Measurements from ENCODE around the gene SLC25A51.

SLC25A51 gene

GRCh38 chr9:37876376-37876775 is 27.6 kb downstream of the SLC25A51 start:
- no CpG with 5 or more reads among the region's 1 CpG for WGBS (ENCODE audit: insufficient coverage, insufficient read length)
- Histone ChIP-seq H3K4me1 (ENCODE audit: control insufficient read depth, insufficient read depth, low read length) (no peaks in the 10 kb centered on the region), H3K36me3 (ENCODE audit: control insufficient read depth, insufficient read depth, low read length) (no peaks in the 10 kb centered on the region), H3K27ac (ENCODE audit: low read length) (no peak overlapping the region), H3K9me3 (ENCODE audit: control insufficient read depth, insufficient read depth, low read length) (no peaks in the 10 kb centered on the region), H3K27me3 (ENCODE audit: control insufficient read depth, insufficient read depth, low read length) (no peaks in the 10 kb centered on the region), H3K4me3 (ENCODE audit: low read length) (no peak overlapping the region)
- DNase-seq (ENCODE audit: low read depth, low spot score) = no peak

- Histone ChIP-seq H3K4me3 (ENCODE audit: low read length) (no peak overlapping the region), H3K4me1 (ENCODE audit: control insufficient read depth, insufficient read depth, low read length) (no peaks in the 10 kb centered on the region), H3K27me3 (ENCODE audit: control insufficient read depth, insufficient read depth, low read length) (no peaks in the 10 kb centered on the region), H3K9me3 (ENCODE audit: control insufficient read depth, insufficient read depth, low read length) (no peaks in the 10 kb centered on the region), H3K36me3 (ENCODE audit: control insufficient read depth, insufficient read depth, low read length) (no peaks in the 10 kb centered on the region), H3K27ac (ENCODE audit: low read length) (no peak overlapping the region)
- WGBS (ENCODE audit: insufficient coverage, insufficient read length) = no CpG with 5 or more reads among the region's 2 CpGs
- DNase-seq (ENCODE audit: low read depth, low spot score) = no peak
Measured at GRCh38 chr9:37873955-37874354, 30.0 kb downstream of the SLC25A51 start.

DNA sequence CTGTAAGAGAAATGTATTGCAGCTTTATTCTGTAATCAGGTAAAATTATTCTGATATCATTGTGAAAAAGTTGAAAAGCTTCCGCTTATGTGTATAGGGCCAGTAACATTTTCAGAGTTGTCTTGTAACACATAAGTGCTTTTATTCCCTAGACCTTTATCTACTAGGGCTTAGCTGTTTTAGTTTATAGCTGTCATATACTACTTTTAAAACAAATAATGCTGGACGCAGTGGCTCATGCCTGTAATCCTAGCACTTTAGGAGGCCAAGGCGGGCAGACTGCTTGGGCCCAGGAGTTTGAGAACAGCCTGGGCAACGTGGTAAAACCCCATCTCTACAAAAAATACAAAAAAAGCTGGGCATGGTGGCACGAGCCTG is 33.1 kb downstream of the SLC25A51 start:
- H3K9me3 ChIP-seq (ENCODE audit: control insufficient read depth, insufficient read depth, low read length) = no peaks in the 10 kb centered on the region
- WGBS (ENCODE audit: insufficient coverage, insufficient read length) = no CpG with 5 or more reads among the region's 5 CpGs
- no peaks in the 10 kb centered on the region for H3K4me1 ChIP-seq (ENCODE audit: control insufficient read depth, insufficient read depth, low read length)
- H3K27ac ChIP-seq (ENCODE audit: low read length) = no peak overlapping the region
- DNase-seq (ENCODE audit: low read depth, low spot score) = no peak
- H3K4me3 ChIP-seq (ENCODE audit: low read length) = no peak overlapping the region
- no peaks in the 10 kb centered on the region for H3K27me3 ChIP-seq (ENCODE audit: control insufficient read depth, insufficient read depth, low read length)
- H3K36me3 ChIP-seq (ENCODE audit: control insufficient read depth, insufficient read depth, low read length) = no peaks in the 10 kb centered on the region

GRCh38 chr9:37870081-37870798 is 33.7 kb downstream of the SLC25A51 start:
- Histone ChIP-seq H3K36me3 (ENCODE audit: control insufficient read depth, insufficient read depth, low read length) (no peaks in the 10 kb centered on the region), H3K9me3 (ENCODE audit: control insufficient read depth, insufficient read depth, low read length) (no peaks in the 10 kb centered on the region), H3K4me1 (ENCODE audit: control insufficient read depth, insufficient read depth, low read length) (no peaks in the 10 kb centered on the region), H3K27me3 (ENCODE audit: control insufficient read depth, insufficient read depth, low read length) (no peaks in the 10 kb centered on the region), H3K27ac (ENCODE audit: low read length) (no peak overlapping the region), H3K4me3 (ENCODE audit: low read length) (no peak overlapping the region)
- WGBS (ENCODE audit: insufficient coverage, insufficient read length) = no CpG with 5 or more reads among the region's 5 CpGs
- DNase-seq (ENCODE audit: low read depth, low spot score) = no peak

GRCh38 chr9:37862530-37862929 is 41.4 kb downstream of the SLC25A51 start:
- H3K27me3 ChIP-seq (ENCODE audit: control insufficient read depth, insufficient read depth, low read length) = no peaks in the 10 kb centered on the region
- no peak overlapping the region for H3K4me3 ChIP-seq (ENCODE audit: low read length)
- H3K9me3 ChIP-seq (ENCODE audit: control insufficient read depth, insufficient read depth, low read length) = no peaks in the 10 kb centered on the region
- no peak overlapping the region for H3K27ac ChIP-seq (ENCODE audit: low read length)
- DNase-seq (ENCODE audit: low read depth, low spot score) = no peak
- 0 out of 2 replicates have a peak, but pooled peaks cover 3% of the 10 kb centered on the region for H3K36me3 ChIP-seq (ENCODE audit: control insufficient read depth, insufficient read depth, low read length)
- no peaks in the 10 kb centered on the region for H3K4me1 ChIP-seq (ENCODE audit: control insufficient read depth, insufficient read depth, low read length)
- WGBS (ENCODE audit: insufficient coverage, insufficient read length) = no CpG with 5 or more reads among the region's 3 CpGs

- H3K4me3 ChIP-seq (ENCODE audit: low read length) = no peak overlapping the region
- no peak for DNase-seq (ENCODE audit: low read depth, low spot score)
- no peaks in the 10 kb centered on the region for H3K27me3 ChIP-seq (ENCODE audit: control insufficient read depth, insufficient read depth, low read length)
- H3K4me1 ChIP-seq (ENCODE audit: control insufficient read depth, insufficient read depth, low read length) = no peaks in the 10 kb centered on the region
- 0 out of 2 replicates have a peak, but pooled peaks cover 3% of the 10 kb centered on the region for H3K36me3 ChIP-seq (ENCODE audit: control insufficient read depth, insufficient read depth, low read length)
- H3K27ac ChIP-seq (ENCODE audit: low read length) = no peak overlapping the region
- WGBS (ENCODE audit: insufficient coverage, insufficient read length) = no CpG with 5 or more reads among the region's 1 CpG
- H3K9me3 ChIP-seq (ENCODE audit: control insufficient read depth, insufficient read depth, low read length) = no peaks in the 10 kb centered on the region
Measured at GRCh38 chr9:37859043-37859442, 44.9 kb downstream of the SLC25A51 start.

DNA sequence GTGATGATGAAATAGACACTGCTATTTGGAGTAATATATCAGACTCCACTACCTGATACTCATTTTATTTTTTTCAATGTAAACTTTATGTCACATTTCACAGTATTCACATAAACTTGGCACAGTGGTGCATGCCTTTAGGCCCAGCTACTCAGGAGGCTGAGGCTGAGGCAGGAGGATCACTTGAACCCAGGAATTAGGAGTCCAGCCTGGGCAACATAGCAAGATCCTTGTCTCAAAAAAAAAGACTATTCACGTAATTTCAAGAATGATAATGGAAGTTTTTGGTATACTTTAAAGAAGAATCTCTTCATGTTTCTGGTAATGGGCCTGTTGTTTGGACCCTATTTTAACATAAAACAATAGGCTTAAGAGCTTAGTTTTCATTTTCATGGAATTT is 47.4 kb downstream of the SLC25A51 start:
- no peaks in the 10 kb centered on the region for H3K4me1 ChIP-seq (ENCODE audit: control insufficient read depth, insufficient read depth, low read length)
- H3K4me3 ChIP-seq (ENCODE audit: low read length) = no peak overlapping the region
- H3K9me3 ChIP-seq (ENCODE audit: control insufficient read depth, insufficient read depth, low read length) = no peaks in the 10 kb centered on the region
- no CpG with 5 or more reads among the region's 1 CpG for WGBS (ENCODE audit: insufficient coverage, insufficient read length)
- no peak overlapping the region for H3K27ac ChIP-seq (ENCODE audit: low read length)
- H3K27me3 ChIP-seq (ENCODE audit: control insufficient read depth, insufficient read depth, low read length) = no peaks in the 10 kb centered on the region
- H3K36me3 ChIP-seq (ENCODE audit: control insufficient read depth, insufficient read depth, low read length) = no peaks in the 10 kb centered on the region
- no peak for DNase-seq (ENCODE audit: low read depth, low spot score)

GRCh38 chr9:37852222-37852621 is 51.7 kb downstream of the SLC25A51 start:
- no peaks in the 10 kb centered on the region for H3K9me3 ChIP-seq (ENCODE audit: control insufficient read depth, insufficient read depth, low read length)
- H3K36me3 ChIP-seq (ENCODE audit: control insufficient read depth, insufficient read depth, low read length) = no peaks in the 10 kb centered on the region
- H3K4me1 ChIP-seq (ENCODE audit: control insufficient read depth, insufficient read depth, low read length) = no peaks in the 10 kb centered on the region
- H3K27me3 ChIP-seq (ENCODE audit: control insufficient read depth, insufficient read depth, low read length) = no peaks in the 10 kb centered on the region
- H3K4me3 ChIP-seq (ENCODE audit: low read length) = no peak overlapping the region
- DNase-seq (ENCODE audit: low read depth, low spot score) = no peak
- no CpG with 5 or more reads among the region's 2 CpGs for WGBS (ENCODE audit: insufficient coverage, insufficient read length)
- H3K27ac ChIP-seq (ENCODE audit: low read length) = no peak overlapping the region

DNA sequence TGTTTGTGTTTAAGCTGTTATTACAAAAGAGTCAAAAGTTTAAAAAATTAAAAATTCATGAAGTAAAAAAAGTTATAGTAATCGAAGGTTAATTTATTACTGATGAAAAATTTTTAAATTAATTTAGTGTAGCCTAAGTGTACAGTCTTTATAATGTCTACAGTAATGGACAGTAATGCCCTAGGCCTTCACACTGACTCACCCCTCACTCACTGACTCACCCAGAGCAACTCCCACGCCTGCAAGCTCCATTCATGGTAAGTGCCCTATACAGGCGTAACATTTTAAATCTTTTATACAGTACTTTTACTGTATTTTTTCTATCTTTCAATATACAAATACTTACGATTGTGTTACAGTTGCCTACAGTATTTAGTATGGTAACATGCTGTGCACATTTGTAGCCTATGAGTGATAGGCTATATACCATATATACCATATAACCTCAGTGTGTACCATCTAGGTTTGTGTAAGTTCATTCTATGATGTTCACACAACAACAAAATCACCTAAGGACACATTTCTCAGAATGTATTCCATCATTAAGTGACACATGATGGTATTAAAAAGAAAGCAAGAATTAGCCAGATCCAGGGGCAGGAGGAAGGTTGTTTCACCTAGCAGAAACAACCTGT is 63.2 kb downstream of the SLC25A51 start:
- H3K36me3 ChIP-seq (ENCODE audit: control insufficient read depth, insufficient read depth, low read length) = no peaks in the 10 kb centered on the region; the same call in none of the 2 replicates
- 100% methylated on average over 3 of the region's 4 CpGs for WGBS (ENCODE audit: insufficient coverage, insufficient read length)
- no peaks in the 10 kb centered on the region for H3K27me3 ChIP-seq (ENCODE audit: control insufficient read depth, insufficient read depth, low read length)
- H3K9me3 ChIP-seq (ENCODE audit: control insufficient read depth, insufficient read depth, low read length) = no peaks in the 10 kb centered on the region
- H3K27ac ChIP-seq (ENCODE audit: low read length) = no peak overlapping the region
- no peaks in the 10 kb centered on the region for H3K4me1 ChIP-seq (ENCODE audit: control insufficient read depth, insufficient read depth, low read length)
- H3K4me3 ChIP-seq (ENCODE audit: low read length) = no peak overlapping the region
- no peak for DNase-seq (ENCODE audit: low read depth, low spot score)

- Histone ChIP-seq H3K36me3 (ENCODE audit: control insufficient read depth, insufficient read depth, low read length) (no peaks in the 10 kb centered on the region; the same call in none of the 2 replicates), H3K4me3 (ENCODE audit: low read length) (no peak overlapping the region), H3K4me1 (ENCODE audit: control insufficient read depth, insufficient read depth, low read length) (no peaks in the 10 kb centered on the region), H3K9me3 (ENCODE audit: control insufficient read depth, insufficient read depth, low read length) (no peaks in the 10 kb centered on the region), H3K27ac (ENCODE audit: low read length) (no peak overlapping the region), H3K27me3 (ENCODE audit: control insufficient read depth, insufficient read depth, low read length) (no peaks in the 10 kb centered on the region)
- DNase-seq (ENCODE audit: low read depth, low spot score) = no peak
- no CpG with 5 or more reads among the region's 3 CpGs for WGBS (ENCODE audit: insufficient coverage, insufficient read length)
Measured at GRCh38 chr9:37839496-37840461, 64.1 kb downstream of the SLC25A51 start.

Data from iPS DF 6.9 (cell line).